ENCODE measurements around the gene FAAP20. TPM values are rescaled to one million over a fixed set of nuclear protein-coding genes. Genes with fewer than 3 reads are reported as not detected.

Gene FAAP20
- total and polyA plus RNA-seq, 2 of the 8 experiments (the other 6 are each of a cell fraction or from before 2014, with no cell fraction given): 58.4 to 99.8 TPM

DNA sequence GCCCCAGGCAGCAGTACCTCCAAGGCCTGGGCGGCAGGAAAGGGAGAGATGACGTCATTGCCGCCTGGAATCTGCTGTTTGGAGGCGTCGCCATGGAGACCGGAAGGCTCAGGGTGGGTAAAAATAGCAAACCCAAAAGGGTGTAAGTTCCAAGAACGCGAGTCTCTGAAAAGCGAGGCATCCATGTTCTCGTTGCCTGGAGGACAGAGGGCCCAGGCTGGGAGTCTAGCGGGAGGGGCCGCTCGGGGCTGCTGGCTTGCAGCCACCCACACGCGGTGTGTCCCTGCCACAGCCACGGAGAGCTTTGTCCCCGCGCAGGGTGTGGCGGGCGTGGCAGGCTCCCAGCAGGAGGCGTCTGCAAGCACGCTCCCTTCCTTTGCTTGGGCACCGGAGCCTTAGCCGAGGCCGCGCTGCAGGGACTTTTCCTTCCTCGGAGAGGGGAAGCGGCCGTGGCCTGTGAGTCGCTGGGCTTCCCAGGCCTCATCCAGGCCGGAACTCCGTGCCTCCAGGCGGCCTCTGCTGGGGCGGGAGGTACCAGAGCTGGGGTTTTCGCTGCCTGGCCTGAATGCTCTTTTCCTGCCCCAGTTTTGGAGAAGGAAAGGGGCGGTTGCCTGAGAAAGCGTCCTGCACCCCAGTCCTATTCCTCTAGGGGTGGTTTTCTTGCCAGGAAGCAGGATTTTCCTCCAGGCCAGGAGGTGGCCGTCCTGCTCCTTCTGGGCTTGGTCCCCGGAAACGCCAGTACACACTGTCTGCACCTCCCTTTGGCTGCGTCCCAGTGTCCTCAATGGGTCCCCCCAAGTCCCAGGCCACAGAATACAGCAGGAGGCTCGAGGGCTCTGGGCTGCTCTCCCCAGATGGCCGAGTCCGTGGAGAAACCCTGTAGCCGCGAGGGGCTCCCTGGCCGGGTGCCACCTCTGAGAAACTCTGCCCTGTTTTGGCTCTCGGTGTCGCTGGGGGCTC lies 18.2 kb upstream of the FAAP20 start (continued):
- TF ChIP-seq, protein P1, sequence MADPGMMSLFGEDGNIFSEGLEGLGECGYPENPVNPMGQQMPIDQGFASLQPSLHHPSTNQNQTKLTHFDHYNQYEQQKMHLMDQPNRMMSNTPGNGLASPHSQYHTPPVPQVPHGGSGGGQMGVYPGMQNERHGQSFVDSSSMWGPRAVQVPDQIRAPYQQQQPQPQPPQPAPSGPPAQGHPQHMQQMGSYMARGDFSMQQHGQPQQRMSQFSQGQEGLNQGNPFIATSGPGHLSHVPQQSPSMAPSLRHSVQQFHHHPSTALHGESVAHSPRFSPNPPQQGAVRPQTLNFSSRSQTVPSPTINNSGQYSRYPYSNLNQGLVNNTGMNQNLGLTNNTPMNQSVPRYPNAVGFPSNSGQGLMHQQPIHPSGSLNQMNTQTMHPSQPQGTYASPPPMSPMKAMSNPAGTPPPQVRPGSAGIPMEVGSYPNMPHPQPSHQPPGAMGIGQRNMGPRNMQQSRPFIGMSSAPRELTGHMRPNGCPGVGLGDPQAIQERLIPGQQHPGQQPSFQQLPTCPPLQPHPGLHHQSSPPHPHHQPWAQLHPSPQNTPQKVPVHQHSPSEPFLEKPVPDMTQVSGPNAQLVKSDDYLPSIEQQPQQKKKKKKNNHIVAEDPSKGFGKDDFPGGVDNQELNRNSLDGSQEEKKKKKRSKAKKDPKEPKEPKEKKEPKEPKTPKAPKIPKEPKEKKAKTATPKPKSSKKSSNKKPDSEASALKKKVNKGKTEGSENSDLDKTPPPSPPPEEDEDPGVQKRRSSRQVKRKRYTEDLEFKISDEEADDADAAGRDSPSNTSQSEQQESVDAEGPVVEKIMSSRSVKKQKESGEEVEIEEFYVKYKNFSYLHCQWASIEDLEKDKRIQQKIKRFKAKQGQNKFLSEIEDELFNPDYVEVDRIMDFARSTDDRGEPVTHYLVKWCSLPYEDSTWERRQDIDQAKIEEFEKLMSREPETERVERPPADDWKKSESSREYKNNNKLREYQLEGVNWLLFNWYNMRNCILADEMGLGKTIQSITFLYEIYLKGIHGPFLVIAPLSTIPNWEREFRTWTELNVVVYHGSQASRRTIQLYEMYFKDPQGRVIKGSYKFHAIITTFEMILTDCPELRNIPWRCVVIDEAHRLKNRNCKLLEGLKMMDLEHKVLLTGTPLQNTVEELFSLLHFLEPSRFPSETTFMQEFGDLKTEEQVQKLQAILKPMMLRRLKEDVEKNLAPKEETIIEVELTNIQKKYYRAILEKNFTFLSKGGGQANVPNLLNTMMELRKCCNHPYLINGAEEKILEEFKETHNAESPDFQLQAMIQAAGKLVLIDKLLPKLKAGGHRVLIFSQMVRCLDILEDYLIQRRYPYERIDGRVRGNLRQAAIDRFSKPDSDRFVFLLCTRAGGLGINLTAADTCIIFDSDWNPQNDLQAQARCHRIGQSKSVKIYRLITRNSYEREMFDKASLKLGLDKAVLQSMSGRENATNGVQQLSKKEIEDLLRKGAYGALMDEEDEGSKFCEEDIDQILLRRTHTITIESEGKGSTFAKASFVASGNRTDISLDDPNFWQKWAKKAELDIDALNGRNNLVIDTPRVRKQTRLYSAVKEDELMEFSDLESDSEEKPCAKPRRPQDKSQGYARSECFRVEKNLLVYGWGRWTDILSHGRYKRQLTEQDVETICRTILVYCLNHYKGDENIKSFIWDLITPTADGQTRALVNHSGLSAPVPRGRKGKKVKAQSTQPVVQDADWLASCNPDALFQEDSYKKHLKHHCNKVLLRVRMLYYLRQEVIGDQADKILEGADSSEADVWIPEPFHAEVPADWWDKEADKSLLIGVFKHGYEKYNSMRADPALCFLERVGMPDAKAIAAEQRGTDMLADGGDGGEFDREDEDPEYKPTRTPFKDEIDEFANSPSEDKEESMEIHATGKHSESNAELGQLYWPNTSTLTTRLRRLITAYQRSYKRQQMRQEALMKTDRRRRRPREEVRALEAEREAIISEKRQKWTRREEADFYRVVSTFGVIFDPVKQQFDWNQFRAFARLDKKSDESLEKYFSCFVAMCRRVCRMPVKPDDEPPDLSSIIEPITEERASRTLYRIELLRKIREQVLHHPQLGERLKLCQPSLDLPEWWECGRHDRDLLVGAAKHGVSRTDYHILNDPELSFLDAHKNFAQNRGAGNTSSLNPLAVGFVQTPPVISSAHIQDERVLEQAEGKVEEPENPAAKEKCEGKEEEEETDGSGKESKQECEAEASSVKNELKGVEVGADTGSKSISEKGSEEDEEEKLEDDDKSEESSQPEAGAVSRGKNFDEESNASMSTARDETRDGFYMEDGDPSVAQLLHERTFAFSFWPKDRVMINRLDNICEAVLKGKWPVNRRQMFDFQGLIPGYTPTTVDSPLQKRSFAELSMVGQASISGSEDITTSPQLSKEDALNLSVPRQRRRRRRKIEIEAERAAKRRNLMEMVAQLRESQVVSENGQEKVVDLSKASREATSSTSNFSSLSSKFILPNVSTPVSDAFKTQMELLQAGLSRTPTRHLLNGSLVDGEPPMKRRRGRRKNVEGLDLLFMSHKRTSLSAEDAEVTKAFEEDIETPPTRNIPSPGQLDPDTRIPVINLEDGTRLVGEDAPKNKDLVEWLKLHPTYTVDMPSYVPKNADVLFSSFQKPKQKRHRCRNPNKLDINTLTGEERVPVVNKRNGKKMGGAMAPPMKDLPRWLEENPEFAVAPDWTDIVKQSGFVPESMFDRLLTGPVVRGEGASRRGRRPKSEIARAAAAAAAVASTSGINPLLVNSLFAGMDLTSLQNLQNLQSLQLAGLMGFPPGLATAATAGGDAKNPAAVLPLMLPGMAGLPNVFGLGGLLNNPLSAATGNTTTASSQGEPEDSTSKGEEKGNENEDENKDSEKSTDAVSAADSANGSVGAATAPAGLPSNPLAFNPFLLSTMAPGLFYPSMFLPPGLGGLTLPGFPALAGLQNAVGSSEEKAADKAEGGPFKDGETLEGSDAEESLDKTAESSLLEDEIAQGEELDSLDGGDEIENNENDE (IDR thresholded peaks at IDR 0.05; ENCODE audit: insufficient replicate concordance, low read length): no peak
- no peak for TF ChIP-seq HDAC6 (IDR thresholded peaks at IDR 0.05; ENCODE audit: low read depth, low read length)
- no peak for TF ChIP-seq CEBPB (IDR thresholded peaks at IDR 0.05; ENCODE audit: low read depth, low read length)
- no peak; the same call in 1 of the 2 replicates for TF ChIP-seq BACH1 (IDR thresholded peaks at IDR 0.05; ENCODE audit: low read length)
- TF ChIP-seq SIN3A (conservative IDR thresholded peaks at IDR 0.05 in 1 of 2, IDR thresholded peaks at IDR 0.05 in 1 of 2; ENCODE audit: low read depth in 1 of 2, low read length in 2 of 2): no peak
- no peak for TF ChIP-seq BRCA1 (IDR thresholded peaks at IDR 0.05; ENCODE audit: low read depth, low read length)
- TF ChIP-seq, protein P2, sequence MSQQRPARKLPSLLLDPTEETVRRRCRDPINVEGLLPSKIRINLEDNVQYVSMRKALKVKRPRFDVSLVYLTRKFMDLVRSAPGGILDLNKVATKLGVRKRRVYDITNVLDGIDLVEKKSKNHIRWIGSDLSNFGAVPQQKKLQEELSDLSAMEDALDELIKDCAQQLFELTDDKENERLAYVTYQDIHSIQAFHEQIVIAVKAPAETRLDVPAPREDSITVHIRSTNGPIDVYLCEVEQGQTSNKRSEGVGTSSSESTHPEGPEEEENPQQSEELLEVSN (IDR thresholded peaks at IDR 0.05): peak; percentile 40; the same call in 1 of the 2 replicates
- TF ChIP-seq KDM1A (IDR thresholded peaks at IDR 0.05; ENCODE audit: borderline replicate concordance, low read length): no peak

All from H1 (cell line).